GM12873 (cell line): ENCODE results near the gene SPINK5.

Experiments
- CTCF ChIP-seq: IDR thresholded peaks from 2 replicates; pipeline ENCODE4 v1.5.1; 2012; ENCODE audit warnings: low read depth, mild to moderate bottlenecking, moderate library complexity, low read length, control low read depth; ENCODE audit not compliant: insufficient read depth; ENCODE audit errors: missing control alignments

The SPINK5 gene

DNA sequence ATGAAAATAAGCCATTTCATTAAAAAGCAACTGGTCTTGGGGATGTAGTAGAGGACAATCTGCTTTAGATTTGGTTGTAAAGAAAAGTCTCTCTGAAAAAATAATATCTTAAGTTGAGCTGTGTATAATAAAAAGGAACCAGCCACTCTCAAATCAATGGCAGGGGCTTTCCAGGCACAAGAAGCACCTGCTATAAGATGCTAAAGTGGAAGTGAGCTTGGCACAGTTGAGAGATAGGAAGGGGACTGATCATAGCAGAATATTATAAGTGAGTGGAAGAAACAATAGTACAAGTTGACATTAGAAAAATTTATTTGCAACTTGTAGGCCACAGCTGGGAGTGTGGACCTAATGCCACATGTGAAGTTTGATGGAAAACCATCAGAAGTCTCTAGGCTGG is 28.1 kb upstream of the SPINK5 start:
- TF ChIP-seq CTCF: no peak

- no peak for TF ChIP-seq CTCF
These were observed 20.9 kb upstream of the SPINK5 start for GRCh38 chr5:148042881-148043280.

GRCh38 chr5:148043705-148044104 is 20.1 kb upstream of the SPINK5 start:
- no peak for TF ChIP-seq CTCF

- TF ChIP-seq CTCF: no peak
These were observed 3.5 kb upstream of the SPINK5 start for GRCh38 chr5:148060309-148060708.

- TF ChIP-seq CTCF: no peak
These were observed 2.9 kb upstream of the SPINK5 start for GRCh38 chr5:148060881-148061280.

GRCh38 chr5:148070621-148071020 is 6.8 kb downstream of the SPINK5 start:
- TF ChIP-seq CTCF: no peak

DNA sequence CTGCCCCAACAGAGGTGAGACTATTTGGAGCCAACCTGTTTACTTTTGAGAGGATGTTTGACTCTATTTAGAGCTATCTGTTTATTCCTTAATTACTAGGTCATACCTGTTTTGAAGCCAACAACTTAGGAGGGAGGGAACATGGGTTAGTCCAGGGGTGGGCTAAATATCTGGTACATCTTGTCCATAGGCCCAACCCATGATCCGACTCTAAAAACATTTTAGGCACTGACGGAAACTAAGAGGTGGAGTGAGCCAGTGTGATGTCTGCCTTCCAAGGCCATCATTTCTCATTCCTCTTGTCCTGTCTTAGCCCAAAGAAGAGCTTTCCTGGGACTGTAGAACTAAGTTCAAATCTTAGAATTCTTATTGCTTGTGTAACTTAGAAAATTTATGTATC is 8.4 kb downstream of the SPINK5 start:
- TF ChIP-seq CTCF: no peak
